Endothelial cell of umbilical vein (primary cell): ENCODE measurements around the gene CTNND2.

Experiments used
- EZH2 ChIP-seq: IDR thresholded peaks from 2 replicates; pipeline ENCODE4 v1.6.1; 2012; ENCODE audit warnings: borderline replicate concordance, low read depth, mild to moderate bottlenecking, moderate library complexity, low read length, inconsistent platforms; ENCODE audit not compliant: severe bottlenecking
- MYC ChIP-seq: IDR thresholded peaks from one replicate; pipeline ENCODE4 v1.6.1; 2011; ENCODE audit warnings: mild to moderate bottlenecking, low read depth, low read length
- POLR2A ChIP-seq: IDR thresholded peaks from 2 replicates; pipeline ENCODE4 v1.6.1; 2012; ENCODE audit warnings: low read depth, mild to moderate bottlenecking, control low read depth, low read length
- POLR2AphosphoS5 ChIP-seq: IDR thresholded peaks from 2 replicates; pipeline ENCODE4 v1.6.1; 2012; ENCODE audit warnings: low read depth, mild to moderate bottlenecking, control low read depth, low read length, moderate library complexity; ENCODE audit not compliant: insufficient read depth
- TF ChIP-seq, protein P1 (sequence below), 2 donors: IDR thresholded peaks; 1 replicate in 1 of 2; 2 replicates in 1 of 2; pipeline ENCODE4 v1.5.1; 2011; ENCODE audit warnings: low read length in 2 of 2, mild to moderate bottlenecking in 2 of 2, moderate library complexity in 2 of 2, control low read depth in 1 of 2, inconsistent platforms in 1 of 2, low read depth in 1 of 2; ENCODE audit not compliant: insufficient read depth in 1 of 2; ENCODE audit errors: extremely low read depth in 1 of 2

- TF ChIP-seq, protein P1, sequence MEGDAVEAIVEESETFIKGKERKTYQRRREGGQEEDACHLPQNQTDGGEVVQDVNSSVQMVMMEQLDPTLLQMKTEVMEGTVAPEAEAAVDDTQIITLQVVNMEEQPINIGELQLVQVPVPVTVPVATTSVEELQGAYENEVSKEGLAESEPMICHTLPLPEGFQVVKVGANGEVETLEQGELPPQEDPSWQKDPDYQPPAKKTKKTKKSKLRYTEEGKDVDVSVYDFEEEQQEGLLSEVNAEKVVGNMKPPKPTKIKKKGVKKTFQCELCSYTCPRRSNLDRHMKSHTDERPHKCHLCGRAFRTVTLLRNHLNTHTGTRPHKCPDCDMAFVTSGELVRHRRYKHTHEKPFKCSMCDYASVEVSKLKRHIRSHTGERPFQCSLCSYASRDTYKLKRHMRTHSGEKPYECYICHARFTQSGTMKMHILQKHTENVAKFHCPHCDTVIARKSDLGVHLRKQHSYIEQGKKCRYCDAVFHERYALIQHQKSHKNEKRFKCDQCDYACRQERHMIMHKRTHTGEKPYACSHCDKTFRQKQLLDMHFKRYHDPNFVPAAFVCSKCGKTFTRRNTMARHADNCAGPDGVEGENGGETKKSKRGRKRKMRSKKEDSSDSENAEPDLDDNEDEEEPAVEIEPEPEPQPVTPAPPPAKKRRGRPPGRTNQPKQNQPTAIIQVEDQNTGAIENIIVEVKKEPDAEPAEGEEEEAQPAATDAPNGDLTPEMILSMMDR (IDR thresholded peaks at IDR 0.05; ENCODE audit: extremely low read depth in 1 of 2, insufficient read depth in 1 of 2, low read depth in 1 of 2, low read length in 2 of 2): no peak
- TF ChIP-seq POLR2AphosphoS5: no peak
- TF ChIP-seq MYC: no peak
- no peak for TF ChIP-seq EZH2
- TF ChIP-seq POLR2A: no peak
Measured at GRCh38 chr5:11584017-11584416, 320.2 kb downstream of the CTNND2 start.
